GM12891 (cell line): ENCODE measurements around the gene DMXL2.

Experiments
- POLR2A ChIP-seq: IDR thresholded peaks from 2 replicates; pipeline ENCODE4 v1.6.1; 2011; ENCODE audit warnings: low read depth, low read length, control low read depth
- POLR2AphosphoS5 ChIP-seq: IDR thresholded peaks from 2 replicates; pipeline ENCODE4 v1.6.1; 2011; ENCODE audit warnings: low read depth, low read length, control low read depth
- TAF1 ChIP-seq: IDR thresholded peaks from 2 replicates; pipeline ENCODE4 v1.6.1; 2011; ENCODE audit warnings: low read depth, low read length, control low read depth

- no peak for TF ChIP-seq TAF1
- TF ChIP-seq POLR2AphosphoS5: no peak
- no peak for TF ChIP-seq POLR2A
Measured at GRCh38 chr15:51505251-51505650, 117.3 kb downstream of the DMXL2 start.
